RWPE2 (cell line): ENCODE data around the gene S100A9.

Experiments
- ATAC-seq: fragments of 200-7000 bp; cut with Tn5 transposase; 3 replicates; pipeline ENCODE4 v1.9.1; 2021; ENCODE audit warnings: low read depth
- DNase-seq: peaks from one replicate; pipeline ENCODE4 v3.0.0-alpha.2; 2020; ENCODE audit warnings: low spot score
- H3K27ac ChIP-seq: fragments of 450-650 bp; 2 replicates; pipeline ENCODE4 v1.5.1; 2017; ENCODE audit warnings: mild to moderate bottlenecking; ENCODE audit not compliant: poor library complexity, severe bottlenecking
- H3K27me3 ChIP-seq: fragments of 250-450 bp; sonication (Bioruptor Pico); 2 replicates; pipeline ENCODE4 v1.5.1; 2021; ENCODE audit warnings: mild to moderate bottlenecking, moderate library complexity; ENCODE audit not compliant: insufficient read depth, poor library complexity, severe bottlenecking
- H3K36me3 ChIP-seq: fragments of 250-450 bp; sonication (Bioruptor Pico); 2 replicates; pipeline ENCODE4 v1.5.1; 2020; ENCODE audit warnings: low read depth, mild to moderate bottlenecking, moderate library complexity
- H3K4me1 ChIP-seq: fragments of 250-450 bp; sonication (Bioruptor Pico); 2 replicates; pipeline ENCODE4 v1.5.1; 2021; ENCODE audit warnings: mild to moderate bottlenecking, moderate library complexity; ENCODE audit not compliant: insufficient read depth, poor library complexity, severe bottlenecking
- H3K4me3 ChIP-seq: fragments of 250-450 bp; sonication (Bioruptor Pico); 2 replicates; pipeline ENCODE4 v1.5.1; 2021; ENCODE audit warnings: mild to moderate bottlenecking, moderate library complexity; ENCODE audit not compliant: severe bottlenecking
- H3K9me3 ChIP-seq: fragments of 250-450 bp; sonication (Bioruptor Pico); 2 replicates; pipeline ENCODE4 v1.5.1; 2021; ENCODE audit warnings: mild to moderate bottlenecking, moderate library complexity; ENCODE audit not compliant: severe bottlenecking
- CTCF ChIP-seq: fragments of 450-650 bp; IDR thresholded peaks from one replicate; pipeline ENCODE4 v1.5.1; 2017; ENCODE audit warnings: mild to moderate bottlenecking, moderate library complexity; ENCODE audit not compliant: poor library complexity, severe bottlenecking

Gene S100A9

GRCh38 chr1:153387001-153387400 lies 29.3 kb downstream of the S100A9 start:
- H3K36me3 ChIP-seq: no peaks in the 10 kb centered on the region
- no peak overlapping the region for H3K4me3 ChIP-seq
- DNase-seq (no peak), ATAC-seq (no peak)
- H3K9me3 ChIP-seq: no peaks in the 10 kb centered on the region
- TF ChIP-seq CTCF: no peak
- peaks cover 27% of the 10 kb centered on the region for H3K4me1 ChIP-seq
- peak overlapping the region; percentile 45 for H3K27ac ChIP-seq
- H3K27me3 ChIP-seq: no peaks in the 10 kb centered on the region

- H3K4me1 ChIP-seq: peaks cover 27% of the 10 kb centered on the region
- H3K4me3 ChIP-seq: no peak overlapping the region
- no peak overlapping the region for H3K27ac ChIP-seq
- no peaks in the 10 kb centered on the region for H3K27me3 ChIP-seq
- TF ChIP-seq CTCF: no peak
- H3K36me3 ChIP-seq: no peaks in the 10 kb centered on the region
- ATAC-seq (no peak), DNase-seq (no peak)
- no peaks in the 10 kb centered on the region for H3K9me3 ChIP-seq
These were observed 30.1 kb downstream of the S100A9 start for GRCh38 chr1:153387785-153388184.

- ATAC-seq (no peak), DNase-seq (no peak)
- no peaks in the 10 kb centered on the region for H3K9me3 ChIP-seq
- no peak overlapping the region for H3K4me3 ChIP-seq
- no peaks in the 10 kb centered on the region for H3K27me3 ChIP-seq
- no peaks in the 10 kb centered on the region for H3K36me3 ChIP-seq
- peaks cover 27% of the 10 kb centered on the region for H3K4me1 ChIP-seq
- no peak overlapping the region for H3K27ac ChIP-seq
- no peak for TF ChIP-seq CTCF
These were observed 31.7 kb downstream of the S100A9 start for GRCh38 chr1:153389401-153389800.

GRCh38 chr1:153389973-153390879 lies 32.6 kb downstream of the S100A9 start:
- no peak overlapping the region for H3K27ac ChIP-seq
- no peak for DNase-seq

More at GRCh38 chr1:153389973-153390879, 32.6 kb downstream of the S100A9 start:
- Histone ChIP-seq H3K4me3 (no peak overlapping the region), H3K27me3 (no peaks in the 10 kb centered on the region), H3K36me3 (no peaks in the 10 kb centered on the region), H3K9me3 (no peaks in the 10 kb centered on the region), H3K4me1 (peaks cover 27% of the 10 kb centered on the region)
- TF ChIP-seq CTCF: no peak
- no peak; the same call in 2 of the 3 replicates for ATAC-seq
